Activated B cell treated with CpG ODN at 0.5 μM for 24 hours (primary cell): ENCODE measurements around the gene BMP10. TPM values are rescaled to one million over a fixed set of nuclear protein-coding genes. Genes with fewer than 3 reads are reported as not detected.

Source experiments
- ATAC-seq: fragments of 200-7000 bp; cut with Tn5 transposase; one replicate; pipeline ENCODE4 v1.10.0; 2021; ENCODE audit warnings: low read depth, mild to moderate bottlenecking, moderate library complexity
- CTCF ChIA-PET: fragments of 350-600 bp; sonication (Branson Sonifier 250); formaldehyde crosslinking; loops from one replicate; lab custom pipeline; 2021; ENCODE audit warnings: antibody characterized with exemption; lab: Charles Lee
- POLR2A ChIA-PET: fragments of 350-600 bp; sonication (Branson Sonifier 250); formaldehyde crosslinking; loops from one replicate; lab custom pipeline; 2021; ENCODE audit warnings: antibody characterized with exemption; lab: Charles Lee
- DNase-seq: peaks from one replicate; pipeline ENCODE4 v3.0.0; 2022
- H3K27ac Mint-ChIP-seq: one replicate; pipeline ENCODE4 v1.8.0; 2020; ENCODE audit warnings: mixed read lengths
- H3K27me3 Mint-ChIP-seq: one replicate; pipeline ENCODE4 v1.8.0; 2021; ENCODE audit warnings: mixed read lengths
- H3K36me3 Mint-ChIP-seq: one replicate; pipeline ENCODE4 v1.8.0; 2021; ENCODE audit warnings: low read depth, mixed read lengths
- H3K4me1 Mint-ChIP-seq: one replicate; pipeline ENCODE4 v1.8.0; 2021; ENCODE audit warnings: mixed read lengths
- H3K4me3 Mint-ChIP-seq: one replicate; pipeline ENCODE4 v1.8.0; 2020; ENCODE audit warnings: mild to moderate bottlenecking, mixed read lengths
- H3K9me3 Mint-ChIP-seq: one replicate; pipeline ENCODE4 v1.8.0; 2020; ENCODE audit warnings: mixed read lengths
- CTCF ChIP-seq: fragments of 200-600 bp; IDR thresholded peaks from one replicate; pipeline ENCODE4 v1.8.0; 2022; ENCODE audit warnings: antibody characterized with exemption, mild to moderate bottlenecking
- intact Hi-C: fragments of 100-400 bp; cut with micrococcal nuclease; formaldehyde crosslinking; loops from one replicate; pipeline ENCODE4 v1.15.1; 2024
- total RNA-seq: library from RNA; stranded (reverse); gene quantifications from 2 replicates; pipeline ENCODE4 v1.2.3, GENCODE V29; 2022

Gene BMP10
- total RNA-seq, 1 donor from 2014 or later = not detected

GRCh38 chr2:68915393-68915792, 44.2 kb upstream of the BMP10 start:
- TF ChIP-seq CTCF = no peak
- Mint-ChIP-seq H3K36me3 (no peaks in the 10 kb centered on the region), H3K27me3 (no peaks in the 10 kb centered on the region), H3K27ac (no peak overlapping the region), H3K9me3 (no peaks in the 10 kb centered on the region), H3K4me3 (no peak overlapping the region), H3K4me1 (no peaks in the 10 kb centered on the region)
- intact Hi-C loops = no loop called here
- ChIA-PET CTCF (interaction anchor here (0.7 to 2.8 kb wide), 4 partner anchors 163 to 452 kb away, joined by 3 to 11 read pairs (median 4); no protein-coding TSS in a partner anchor), POLR2A (no interaction called here)
- ATAC-seq (no peak), DNase-seq (no peak)

- H3K36me3 Mint-ChIP-seq = no peaks in the 10 kb centered on the region
- no peaks in the 10 kb centered on the region for H3K27me3 Mint-ChIP-seq
- TF ChIP-seq CTCF = no peak
- peaks cover 15% of the 10 kb centered on the region for H3K4me1 Mint-ChIP-seq
- no peak for DNase-seq
- intact Hi-C loops = no loop called here
- no peaks in the 10 kb centered on the region for H3K9me3 Mint-ChIP-seq
- no peak for ATAC-seq
- ChIA-PET POLR2A (interaction anchor here (0.5 to 1.4 kb wide), 3 partner anchors 10 to 490 kb away, joined by 3 to 7 read pairs (median 3); no protein-coding TSS in a partner anchor), CTCF (interaction anchor here (0.9 to 2.8 kb wide), 3 partner anchors 12 to 204 kb away, joined by 3 to 11 read pairs (median 8); no protein-coding TSS in a partner anchor)
- no peak overlapping the region for H3K4me3 Mint-ChIP-seq
- H3K27ac Mint-ChIP-seq = no peak overlapping the region
These were observed 42.2 kb upstream of the BMP10 start for GRCh38 chr2:68913359-68913758.

- ChIA-PET CTCF (interaction anchor here (1.7 to 2.6 kb wide), 2 partner anchors 12 to 425 kb away, joined by 4 to 8 read pairs; no protein-coding TSS in a partner anchor), POLR2A (no interaction called here)
- intact Hi-C loops = no loop called here
- DNase-seq = no peak
- Mint-ChIP-seq H3K27me3 (no peaks in the 10 kb centered on the region), H3K4me1 (peaks cover 21% of the 10 kb centered on the region), H3K9me3 (no peaks in the 10 kb centered on the region), H3K4me3 (no peak overlapping the region), H3K36me3 (no peaks in the 10 kb centered on the region), H3K27ac (no peak overlapping the region)
- no peak for ATAC-seq
- TF ChIP-seq CTCF = no peak
These were observed 41.5 kb upstream of the BMP10 start for GRCh38 chr2:68912732-68913131.

GRCh38 chr2:68912111-68912510, 40.9 kb upstream of the BMP10 start:
- Mint-ChIP-seq H3K4me1 (peaks cover 27% of the 10 kb centered on the region), H3K4me3 (no peak overlapping the region), H3K9me3 (no peaks in the 10 kb centered on the region), H3K27ac (no peak overlapping the region), H3K36me3 (no peaks in the 10 kb centered on the region), H3K27me3 (no peaks in the 10 kb centered on the region)
- ChIA-PET CTCF (interaction anchor here (1.0 to 1.7 kb wide), 4 partner anchors 70 to 424 kb away, joined by 3 to 10 read pairs (median 4); no protein-coding TSS in a partner anchor), POLR2A (interaction anchor here (0.8 kb wide), 1 partner anchor 123 kb away, joined by 3 read pairs; no protein-coding TSS in a partner anchor)
- ATAC-seq (no peak), DNase-seq (no peak)
- intact Hi-C loops = no loop called here
- TF ChIP-seq CTCF = no peak

- ChIA-PET POLR2A (interaction anchor here (0.8 kb wide), 1 partner anchor 122 kb away, joined by 3 read pairs; no protein-coding TSS in a partner anchor), CTCF (interaction anchor here (1.0 to 1.7 kb wide), 4 partner anchors 70 to 424 kb away, joined by 3 to 10 read pairs (median 4); no protein-coding TSS in a partner anchor)
- Mint-ChIP-seq H3K27ac (no peak overlapping the region), H3K36me3 (no peaks in the 10 kb centered on the region), H3K9me3 (no peaks in the 10 kb centered on the region), H3K4me3 (no peak overlapping the region), H3K4me1 (peaks cover 28% of the 10 kb centered on the region), H3K27me3 (no peaks in the 10 kb centered on the region)
- DNase-seq (no peak), ATAC-seq (no peak)
- intact Hi-C loops = no loop called here
- TF ChIP-seq CTCF = no peak
These were observed 40.5 kb upstream of the BMP10 start for GRCh38 chr2:68911709-68912108.
